Stimulated activated CD8-positive, alpha-beta memory T cell treated with anti-CD3 and anti-CD28 coated beads, Interleukin-4, amount 100 ng/mL, for 24 hours (primary cell): ENCODE data around the gene ZNRF3.
"Not testable (repeated sequence)": the region's sequence is repeated elsewhere in the genome, so short reads cannot be mapped to it uniquely, and the experiment has no call there.

Experiments used
- DNase-seq: peaks from one replicate; pipeline ENCODE4 v3.0.0-alpha.2; 2020; ENCODE audit warnings: low read depth

ZNRF3 gene

DNA sequence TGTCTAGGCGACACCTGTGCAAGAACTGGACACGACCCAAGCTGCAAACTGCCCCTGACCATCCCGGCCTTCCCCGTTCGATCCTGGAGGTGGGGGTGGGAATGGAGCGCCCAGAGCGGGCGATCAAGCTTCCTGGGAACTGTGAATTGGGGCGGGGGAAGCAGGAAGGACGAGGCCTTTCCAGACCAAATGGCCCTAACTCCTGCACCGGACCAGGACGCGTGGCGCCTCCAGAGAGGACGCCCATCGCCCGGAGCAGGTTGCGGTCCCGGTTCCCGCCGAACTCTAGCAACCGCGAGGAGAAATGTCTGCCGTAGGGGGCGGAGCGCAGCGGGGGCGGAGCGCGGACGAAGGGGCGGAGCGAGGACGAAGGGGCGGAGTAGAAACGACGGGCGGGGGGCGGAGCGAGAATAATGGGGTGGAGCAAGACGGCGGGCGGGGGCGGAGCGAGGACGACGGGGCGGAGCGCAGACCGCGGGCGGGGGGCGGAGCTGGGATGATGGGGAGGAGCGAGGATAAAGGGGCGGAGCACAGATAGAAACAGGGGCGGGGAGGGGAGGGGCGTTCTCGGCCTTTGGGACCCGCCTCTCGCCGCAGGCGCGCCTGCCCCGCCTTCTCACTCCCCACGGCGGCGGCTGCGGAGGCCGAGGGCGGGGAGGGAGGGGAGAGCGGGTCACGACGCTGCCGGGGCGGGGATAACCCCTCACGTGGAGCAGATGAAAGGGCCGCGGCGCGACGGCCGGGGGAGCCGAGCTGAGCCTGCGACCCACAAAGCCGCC lies at the start of gene ZNRF3:
Gene ZNRF3 (plus strand): TSS at position 695 of the 779 bp plus-strand sequence. CDS start 195 bp downstream, outside the sequence.
- peak; percentile 76 for DNase-seq

DNA sequence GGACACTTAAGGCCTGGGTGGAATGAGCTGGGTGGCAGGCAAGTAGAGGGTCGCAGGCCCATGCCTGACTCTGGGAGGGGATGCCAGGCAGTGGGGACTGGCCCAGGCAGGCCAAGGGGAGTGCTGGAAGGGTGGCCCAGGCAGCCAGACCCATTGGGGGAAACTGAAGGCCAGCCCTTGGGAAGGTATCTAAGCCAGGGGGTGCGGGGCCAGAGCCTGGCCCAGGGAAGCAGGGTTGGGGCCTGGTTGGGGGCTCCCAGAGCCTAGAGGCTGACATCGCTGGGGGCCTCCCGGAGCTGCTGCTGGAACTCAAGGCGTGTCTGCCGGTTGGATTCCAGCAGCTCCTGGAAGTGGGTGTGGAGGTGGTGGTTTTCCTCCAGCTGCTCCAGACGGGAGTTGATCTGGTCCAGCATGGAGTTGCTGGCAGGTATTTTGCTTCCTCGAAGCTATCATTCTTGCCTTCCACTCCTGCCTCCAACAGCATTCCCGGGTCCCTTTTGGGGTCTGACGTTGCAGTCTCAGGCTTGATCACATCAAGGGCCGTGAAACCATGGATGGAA lies 47.7 kb upstream of the ZNRF3 start:
- DNase-seq: no peak

DNA sequence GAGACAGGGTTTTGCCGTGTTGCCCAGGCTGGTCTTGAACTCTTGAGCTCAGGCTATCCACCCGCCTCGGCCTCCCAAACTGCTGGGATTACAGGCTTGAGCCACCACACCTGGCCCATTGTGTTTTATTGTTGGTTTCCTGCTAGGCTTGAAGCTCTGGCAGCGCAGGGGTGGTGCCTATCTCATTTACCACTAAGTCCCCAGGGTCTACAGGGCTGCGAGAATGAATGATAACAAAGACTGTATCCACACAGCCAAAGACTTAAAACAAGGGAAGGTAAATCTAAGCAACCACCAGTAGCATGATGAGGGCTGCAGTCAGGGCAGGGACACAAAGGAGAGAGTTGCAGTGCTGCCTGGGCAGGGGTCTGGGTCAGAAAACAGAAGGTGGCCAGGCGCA lies 45.7 kb upstream of the ZNRF3 start:
- no peak for DNase-seq

DNA sequence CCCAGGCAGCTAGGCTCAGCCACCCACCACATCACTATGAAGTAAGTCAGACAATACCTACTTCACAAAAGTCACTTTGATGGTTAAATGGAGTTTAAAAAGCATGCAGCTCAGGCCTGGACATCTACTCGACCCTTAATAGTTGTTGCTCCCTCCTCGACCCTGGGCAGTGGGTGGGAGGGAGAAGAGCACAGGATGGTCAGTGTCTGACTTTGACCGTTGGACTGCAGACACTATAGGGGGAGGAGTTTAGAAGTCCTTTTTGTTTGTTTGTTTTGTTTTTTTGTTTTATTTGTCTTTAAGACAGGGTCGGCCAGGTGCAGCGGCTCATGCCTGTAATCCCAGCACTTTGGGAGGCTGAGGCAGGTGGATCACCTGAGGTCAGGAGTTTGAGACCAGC lies 44.4 kb upstream of the ZNRF3 start:
- no peak for DNase-seq

DNA sequence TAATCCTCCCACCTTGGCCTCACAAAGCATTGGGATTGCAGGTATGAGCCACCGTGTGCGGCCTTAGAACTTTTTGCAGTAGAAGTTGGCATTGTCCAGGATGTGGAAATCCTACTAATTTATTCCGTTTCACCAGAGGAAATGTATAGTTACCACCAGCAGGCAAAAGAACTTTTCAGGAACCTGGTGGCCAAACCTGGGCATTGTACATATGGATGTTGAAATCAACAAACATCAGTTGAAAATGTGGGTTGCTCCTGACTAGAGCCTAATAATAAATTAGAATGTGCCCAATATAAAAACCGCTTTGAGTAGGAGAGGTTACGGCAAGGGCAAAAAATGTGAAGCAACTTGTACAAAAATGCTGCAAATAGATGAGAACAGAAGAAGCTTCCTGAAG lies 42.3 kb upstream of the ZNRF3 start:
- DNase-seq: no peak

DNA sequence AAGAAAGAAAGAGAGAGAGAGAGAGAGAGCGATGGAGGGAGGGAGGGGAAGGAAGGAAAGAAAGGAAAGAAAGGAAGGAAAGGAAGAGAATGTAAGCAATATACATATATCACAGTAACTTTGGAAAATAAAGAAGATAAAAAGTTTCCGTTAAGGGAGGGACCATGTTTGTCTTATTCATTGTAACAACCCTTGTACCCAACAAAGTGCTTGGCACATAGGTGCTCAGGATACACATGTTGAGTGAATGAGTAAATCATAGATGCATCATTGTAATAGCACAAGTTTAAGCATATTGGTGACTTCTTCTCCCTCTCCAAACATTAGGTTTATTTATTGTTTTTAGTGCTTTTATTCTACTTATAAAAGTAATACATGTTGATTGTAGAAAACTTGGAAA lies 39.7 kb upstream of the ZNRF3 start:
- DNase-seq: no peak

DNA sequence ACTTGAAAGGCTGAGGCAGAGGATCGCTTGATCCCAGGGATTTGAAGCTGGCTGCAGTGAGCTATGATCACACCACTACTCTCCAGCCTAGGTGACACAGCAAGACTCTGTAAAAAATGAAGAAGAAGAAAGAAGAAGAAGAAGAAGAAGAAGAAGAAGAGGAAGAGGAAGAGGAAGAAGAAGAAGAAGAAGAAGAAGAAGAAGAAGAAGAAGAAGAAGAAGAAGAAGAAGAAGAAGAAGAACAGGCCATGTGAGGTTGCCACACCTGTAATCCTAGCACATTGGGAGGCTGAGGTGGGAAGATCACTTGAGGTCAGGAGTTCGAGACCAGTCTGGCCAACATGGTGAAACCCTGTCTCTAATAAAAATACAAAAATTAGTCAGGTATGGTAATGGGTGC lies 39.1 kb upstream of the ZNRF3 start:
- not testable (repeated sequence) for DNase-seq

DNA sequence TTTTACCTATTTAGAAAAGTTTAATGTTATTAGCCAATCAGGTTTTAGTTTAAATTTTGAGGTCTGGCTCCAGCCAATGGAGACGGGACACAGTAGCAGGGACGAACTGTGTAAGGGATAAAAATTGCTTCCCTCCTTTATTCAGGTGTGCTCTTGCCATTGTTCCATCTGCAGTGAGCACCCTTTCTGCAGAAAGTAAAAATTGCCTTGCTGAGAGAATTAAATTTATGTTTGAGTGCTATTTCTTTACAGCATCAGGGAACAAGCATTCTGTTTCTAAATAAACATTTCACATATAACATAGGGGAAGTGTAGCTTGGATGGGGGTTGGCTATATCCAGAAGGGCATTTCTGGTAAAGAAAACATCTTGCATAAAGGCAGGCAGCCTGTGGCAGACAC lies 36.4 kb upstream of the ZNRF3 start:
- no peak for DNase-seq

DNA sequence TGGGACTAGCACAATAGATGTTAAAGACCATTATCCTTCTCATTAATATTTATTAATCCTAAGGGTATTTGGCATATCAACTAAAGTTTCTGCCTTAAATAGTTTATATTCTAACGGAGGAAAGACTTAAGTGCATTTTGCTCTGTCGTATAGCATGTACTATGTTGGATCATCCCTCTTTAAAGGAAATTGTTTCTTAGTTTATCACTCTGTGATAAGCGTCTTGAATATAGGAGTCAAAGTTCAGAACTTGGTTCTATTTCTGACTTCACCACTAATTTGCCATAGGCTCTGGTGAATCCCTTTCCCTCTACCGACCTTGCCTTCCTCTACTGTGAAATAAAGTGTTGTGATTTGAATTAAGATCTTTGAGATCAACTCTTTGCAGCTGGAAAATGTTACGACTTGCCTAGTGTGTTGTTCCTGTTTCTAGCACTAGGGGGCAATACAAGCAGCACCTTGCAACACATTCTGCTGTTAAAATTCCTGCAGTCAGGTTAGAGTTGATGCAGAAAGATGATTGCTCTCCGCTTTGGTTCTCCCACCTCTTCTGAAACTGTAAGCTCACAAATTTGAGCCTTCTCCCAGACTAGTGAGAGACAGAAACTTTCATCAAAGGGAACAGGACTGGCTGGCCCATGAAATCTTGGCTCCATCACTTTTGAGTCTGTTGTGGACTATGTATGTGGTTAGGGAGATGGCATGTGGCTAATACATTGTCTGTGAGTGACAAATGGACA lies 27.8 kb upstream of the ZNRF3 start:
- no peak for DNase-seq

DNA sequence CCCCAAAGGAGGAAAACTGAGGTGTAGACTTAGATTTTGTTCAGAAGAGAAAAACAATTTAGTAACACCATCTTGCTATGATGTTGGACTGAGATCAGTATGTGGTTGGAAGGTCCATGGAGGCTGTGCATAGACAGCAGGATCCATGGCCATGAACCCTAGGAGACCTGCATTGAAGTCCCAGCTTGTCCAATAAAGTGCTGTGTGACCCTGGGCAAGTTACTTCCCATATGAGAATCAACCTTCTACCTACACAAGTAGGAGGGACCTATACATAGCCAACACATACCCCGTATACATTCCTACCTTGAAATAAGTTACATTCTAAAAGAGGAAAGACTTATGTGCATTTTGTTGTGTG lies 27.3 kb upstream of the ZNRF3 start:
- no peak for DNase-seq

DNA sequence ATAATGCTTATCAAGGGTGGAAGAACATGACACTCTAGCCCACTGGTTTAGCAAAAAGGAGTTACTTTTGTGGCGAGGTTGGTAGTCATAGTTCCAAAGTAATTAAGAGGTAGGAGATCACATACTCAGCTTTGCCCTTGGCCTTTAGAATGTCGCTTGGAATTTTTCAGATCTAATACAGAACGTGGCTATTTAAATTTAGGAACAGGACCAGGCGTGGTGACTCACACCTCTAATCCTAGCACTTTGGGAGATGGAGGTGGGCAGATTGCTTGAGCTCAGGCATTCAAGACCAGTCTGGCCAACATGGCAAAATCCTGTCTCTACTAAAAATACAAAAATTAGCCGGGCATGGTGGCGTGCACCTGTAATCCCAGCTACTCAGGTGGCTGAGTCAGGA lies 26.1 kb upstream of the ZNRF3 start:
- no peak for DNase-seq

DNA sequence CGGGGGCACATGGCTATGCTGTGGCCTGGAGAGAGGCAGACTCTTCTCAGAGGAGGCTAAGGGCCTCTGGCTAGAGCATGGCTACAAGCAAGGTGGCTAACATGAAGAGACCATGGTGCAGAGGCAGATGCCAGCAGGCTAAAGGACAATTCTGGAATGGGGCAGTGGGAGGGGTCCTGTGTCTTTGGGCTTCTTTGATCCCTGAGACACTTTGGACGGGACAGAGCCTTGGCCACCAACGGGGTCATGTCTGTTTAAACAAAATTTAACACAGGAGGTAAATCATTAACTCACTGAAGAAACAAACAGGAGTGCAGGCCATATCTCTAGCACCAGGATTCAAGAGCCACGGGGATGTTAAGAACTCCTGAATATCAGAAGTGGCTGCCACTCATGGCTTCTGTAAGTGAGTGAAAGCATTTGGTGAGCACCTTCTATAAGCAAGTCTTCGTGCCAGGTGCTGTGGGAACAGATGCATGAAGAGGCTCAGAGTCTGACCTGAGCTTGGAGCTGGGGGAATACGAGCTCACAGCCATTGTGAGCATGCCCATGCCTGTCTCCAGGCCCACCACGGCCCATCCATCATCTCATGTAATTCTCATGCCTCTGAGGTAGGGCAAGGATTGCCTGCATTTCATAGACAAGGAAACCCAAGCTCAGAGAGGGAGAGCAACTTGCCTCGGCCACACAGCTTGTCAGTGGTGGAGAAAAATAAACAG lies 18.3 kb upstream of the ZNRF3 start:
- DNase-seq: no peak

DNA sequence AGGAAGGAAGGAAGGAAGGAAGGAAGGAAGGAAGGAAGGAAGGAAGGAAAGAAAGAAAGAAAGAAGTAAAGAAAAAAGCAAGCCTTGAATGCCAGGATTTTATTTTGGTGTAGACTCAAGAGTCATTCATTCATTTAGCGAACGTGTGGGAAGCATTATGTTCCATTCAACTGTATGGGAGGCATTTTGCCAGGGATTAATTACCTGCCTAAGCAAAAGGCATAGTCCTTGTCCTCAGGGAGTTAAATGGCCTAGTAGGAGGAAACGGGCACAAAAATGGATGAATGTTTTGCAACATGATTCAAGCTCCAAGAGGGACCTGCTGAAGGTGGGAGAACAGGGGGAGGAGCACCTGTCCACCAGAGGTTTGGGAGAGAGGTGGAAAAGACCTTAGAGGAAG lies 16.2 kb upstream of the ZNRF3 start:
- no peak for DNase-seq

DNA sequence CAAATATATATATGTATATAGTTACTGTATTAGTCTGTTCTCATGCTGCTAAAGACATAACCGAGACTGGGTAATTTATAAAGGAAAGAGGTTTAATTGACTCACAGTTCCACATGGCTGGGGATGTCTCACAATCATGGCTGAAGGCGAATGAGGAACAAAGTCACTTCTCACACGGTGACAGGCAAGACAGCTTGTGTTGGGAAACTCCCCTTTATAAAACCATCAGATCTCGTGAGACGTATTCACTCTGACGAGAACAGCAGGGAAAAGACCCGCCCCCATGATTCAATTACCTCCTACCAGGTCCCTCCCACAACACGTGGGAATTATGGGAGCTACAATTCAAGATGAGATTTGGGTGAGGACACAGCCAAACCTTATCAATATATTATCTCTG lies 15.0 kb upstream of the ZNRF3 start:
- DNase-seq: not testable (repeated sequence)

DNA sequence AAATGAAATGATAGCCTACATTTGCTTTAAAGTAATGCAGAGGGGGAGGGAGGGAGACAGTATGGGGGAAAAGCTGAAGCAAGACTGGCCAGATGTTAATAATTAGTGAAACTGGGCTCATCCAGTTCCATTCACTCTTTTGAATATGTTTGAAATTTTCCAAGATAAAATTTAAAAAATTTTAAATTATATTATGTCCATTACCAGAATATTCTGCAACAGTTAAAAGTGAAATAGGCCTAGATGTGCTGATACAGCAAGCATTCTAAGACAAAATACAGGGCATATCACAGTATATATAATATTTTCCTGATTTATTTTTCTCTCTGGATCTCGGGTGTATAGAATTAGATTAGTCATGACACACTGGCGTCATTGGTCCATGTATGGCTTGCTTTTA lies 13.6 kb upstream of the ZNRF3 start:
- DNase-seq: no peak

DNA sequence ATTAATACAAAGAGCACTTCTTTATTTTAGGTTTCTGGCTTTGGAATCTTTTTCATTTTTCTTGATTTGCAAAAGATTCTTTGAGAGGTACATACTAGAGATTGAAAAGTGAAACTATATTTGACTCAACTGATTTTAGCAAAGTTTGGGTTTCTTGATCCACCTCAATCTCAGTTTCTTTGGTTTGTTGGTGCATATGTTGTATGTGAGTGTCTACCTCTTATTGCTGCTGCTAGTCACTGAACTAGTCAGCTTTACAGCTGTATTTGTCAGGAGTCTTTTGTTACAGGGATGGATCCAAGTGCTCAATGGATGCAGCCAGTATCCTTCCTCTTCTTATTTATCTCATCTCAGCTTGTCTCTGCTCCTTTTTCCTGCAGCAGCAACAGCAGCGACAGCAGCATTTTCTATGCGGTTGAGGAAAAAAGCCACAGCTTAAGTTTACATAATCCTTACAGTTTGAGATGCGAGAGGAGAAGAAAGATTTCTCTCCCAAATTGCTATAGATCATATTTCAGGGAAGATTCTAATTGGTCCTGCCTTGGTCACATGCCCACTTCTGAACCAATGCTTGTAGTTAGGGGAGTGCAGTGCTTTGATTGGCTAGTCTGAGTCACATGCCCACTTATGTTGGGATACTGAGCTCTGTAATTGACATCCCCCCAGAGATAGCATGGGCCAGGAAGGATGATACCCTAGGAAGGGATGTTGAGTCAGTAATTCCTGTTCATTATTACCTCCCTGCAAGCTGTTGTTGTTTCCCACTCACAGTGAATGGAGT lies 10.0 kb upstream of the ZNRF3 start:
- no peak for DNase-seq

DNA sequence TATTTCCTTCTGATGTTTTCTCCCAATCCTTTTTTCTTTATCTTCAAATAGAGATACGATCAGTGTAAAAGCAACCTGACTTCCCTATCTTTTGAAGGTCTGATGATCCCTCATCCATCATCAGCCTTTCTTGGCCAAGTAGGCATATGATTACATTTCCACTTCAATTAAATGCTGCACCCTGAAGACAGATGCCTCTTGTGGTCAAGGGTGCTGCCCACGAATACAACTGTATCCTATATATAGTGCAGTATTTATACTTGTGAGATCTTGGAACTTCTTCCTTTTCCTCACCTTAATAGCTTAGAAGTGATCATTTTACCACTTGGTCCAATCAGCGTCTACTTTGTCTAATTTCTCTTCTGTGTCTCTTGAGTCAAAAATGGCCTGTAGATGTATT lies 9.3 kb upstream of the ZNRF3 start:
- DNase-seq: no peak

DNA sequence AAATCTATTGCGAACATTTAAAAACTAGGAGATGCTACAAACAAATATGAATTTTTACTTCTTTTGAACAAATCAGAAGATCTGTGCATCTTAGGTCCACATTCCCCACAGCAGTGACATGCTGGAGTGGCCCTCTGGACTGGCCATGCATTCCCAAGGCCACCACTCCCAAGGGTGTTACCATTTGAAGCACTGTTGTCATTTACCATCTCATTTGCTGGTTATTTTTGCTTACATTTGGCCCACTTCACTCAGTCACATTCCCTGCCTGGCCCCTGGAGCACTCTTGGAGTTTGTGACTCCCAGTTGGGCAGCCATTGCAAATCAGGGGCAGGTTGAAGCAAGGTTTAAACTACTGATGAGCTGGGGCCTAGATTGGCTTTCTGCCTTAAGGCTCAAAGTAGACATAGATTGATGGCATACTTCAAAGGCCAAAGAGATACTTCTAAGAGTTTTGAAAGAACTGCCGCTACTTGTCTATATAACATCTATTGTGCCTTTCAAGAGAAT lies 8.5 kb upstream of the ZNRF3 start:
- no peak for DNase-seq

DNA sequence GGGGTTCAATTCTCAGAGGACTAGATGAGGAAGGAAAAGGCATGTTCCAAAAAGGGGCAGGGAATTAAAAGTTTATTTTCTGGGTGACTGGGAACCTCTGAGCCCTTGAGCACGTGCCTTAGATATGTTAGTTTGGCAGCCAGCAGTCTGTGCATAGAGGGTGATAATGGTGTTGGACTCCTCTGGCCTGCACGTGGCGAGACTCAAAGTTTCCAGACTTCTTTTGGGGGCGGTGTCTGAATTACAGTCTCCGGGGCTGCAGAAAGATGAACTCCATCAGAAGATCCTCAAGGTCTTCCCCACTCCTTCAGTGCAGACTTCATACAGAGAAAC lies 861 bp upstream of the ZNRF3 start:
- no peak for DNase-seq

DNA sequence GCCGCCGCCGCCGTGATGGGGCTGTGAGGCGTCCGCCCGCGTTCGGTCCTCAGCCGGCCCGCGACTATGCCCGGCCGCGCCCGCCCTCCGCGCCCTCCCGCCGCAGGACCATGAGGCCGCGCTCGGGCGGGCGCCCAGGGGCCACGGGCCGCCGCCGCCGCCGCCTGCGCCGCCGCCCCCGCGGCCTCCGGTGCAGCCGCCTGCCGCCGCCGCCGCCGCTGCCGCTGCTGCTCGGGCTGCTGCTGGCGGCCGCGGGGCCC lies 215 bp downstream of the ZNRF3 start:
- no peak for DNase-seq

DNA sequence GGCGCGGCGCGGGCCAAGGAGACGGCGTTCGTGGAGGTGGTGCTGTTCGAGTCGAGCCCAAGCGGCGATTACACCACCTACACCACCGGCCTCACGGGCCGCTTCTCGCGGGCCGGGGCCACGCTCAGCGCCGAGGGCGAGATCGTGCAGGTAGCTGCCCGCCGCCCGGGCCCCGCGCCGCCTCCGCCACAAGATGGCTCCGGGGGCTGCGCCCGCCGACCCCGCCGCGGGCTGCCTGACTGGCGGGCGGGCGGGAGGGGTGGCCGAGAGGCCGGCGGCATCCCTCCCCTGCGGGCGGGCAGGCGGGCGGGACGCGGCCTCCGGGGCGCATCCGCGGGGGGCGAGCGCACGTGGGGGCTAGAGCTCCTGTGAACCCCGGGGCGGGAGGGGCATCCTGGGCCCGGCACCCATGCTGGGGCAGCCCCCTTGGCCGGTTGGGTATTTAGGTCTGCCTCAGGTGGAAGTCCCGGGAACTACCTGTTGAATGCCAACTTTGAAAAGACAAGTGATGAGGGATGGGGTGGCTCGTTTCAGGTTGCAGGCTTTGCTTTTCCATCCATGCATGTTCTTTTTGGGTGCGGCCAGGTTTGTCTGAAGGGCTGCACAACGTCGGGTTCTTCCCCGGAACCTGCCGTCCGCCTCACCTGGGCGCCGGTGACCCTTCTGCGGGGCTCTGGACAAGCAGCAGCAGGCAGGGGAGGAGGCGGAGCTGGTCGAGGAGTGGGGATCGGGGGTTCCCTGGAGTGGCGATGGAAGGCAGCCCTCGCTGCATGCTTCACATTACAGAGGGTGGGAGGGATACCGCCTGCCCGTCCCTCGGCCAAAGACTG lies 760 bp downstream of the ZNRF3 start:
- DNase-seq: no peak
